HEK293 (cell line): ENCODE measurements around the gene CD3D.

ENCODE experiments used
- GLIS2 ChIP-seq: fragments of 450-650 bp; formaldehyde crosslinking; IDR thresholded peaks from 2 replicates; pipeline ENCODE4 v1.5.1; 2016; ENCODE audit warnings: missing biosample characterization, missing genetic modification characterization
- SETDB1 ChIP-seq: IDR thresholded peaks from one replicate; pipeline ENCODE4 v1.6.1; 2017; ENCODE audit warnings: mild to moderate bottlenecking, low read length, moderate library complexity, mixed read lengths; ENCODE audit not compliant: insufficient read length
- TCF7L2 ChIP-seq: IDR thresholded peaks from 2 replicates; pipeline ENCODE4 v1.6.1; 2011; ENCODE audit warnings: low read depth, mild to moderate bottlenecking, inconsistent platforms, low read length, moderate library complexity, borderline replicate concordance
- ZNF211 ChIP-seq: fragments of 450-650 bp; formaldehyde crosslinking; IDR thresholded peaks from 2 replicates; pipeline ENCODE4 v1.5.1; 2016; ENCODE audit warnings: low read depth, missing biosample characterization, missing genetic modification characterization
- ZNF274 ChIP-seq, 2 experiments: fragments of 200-500 bp in 1 of 2; fragments of 450-650 bp in 1 of 2; sonication (Bioruptor generic) in 1 of 2; formaldehyde crosslinking in 1 of 2; IDR thresholded peaks; 2 replicates each; pipeline versions ENCODE4 v1.5.1 to v1.6.1; 2014 to 2016; ENCODE audit warnings: borderline replicate concordance in 1 of 2, inconsistent platforms in 1 of 2, low read length in 1 of 2, missing biosample characterization in 1 of 2, missing genetic modification characterization in 1 of 2
- ZNF473 ChIP-seq: fragments of 450-650 bp; formaldehyde crosslinking; IDR thresholded peaks from 2 replicates; pipeline ENCODE4 v1.5.1; 2017; ENCODE audit warnings: missing biosample characterization, missing genetic modification characterization
- ZNF548 ChIP-seq: fragments of 450-650 bp; formaldehyde crosslinking; IDR thresholded peaks from 2 replicates; pipeline ENCODE4 v1.5.1; 2016; ENCODE audit warnings: missing biosample characterization, missing genetic modification characterization
- TF ChIP-seq, protein P1 (sequence below): fragments of 450-650 bp; formaldehyde crosslinking; IDR thresholded peaks from 2 replicates; pipeline ENCODE4 v1.5.1; 2016; ENCODE audit warnings: missing biosample characterization, missing genetic modification characterization
- TF ChIP-seq, protein P2 (sequence below): fragments of 450-650 bp; formaldehyde crosslinking; IDR thresholded peaks from 2 replicates; pipeline ENCODE4 v1.5.1; 2016; ENCODE audit warnings: missing biosample characterization, missing genetic modification characterization

DNA sequence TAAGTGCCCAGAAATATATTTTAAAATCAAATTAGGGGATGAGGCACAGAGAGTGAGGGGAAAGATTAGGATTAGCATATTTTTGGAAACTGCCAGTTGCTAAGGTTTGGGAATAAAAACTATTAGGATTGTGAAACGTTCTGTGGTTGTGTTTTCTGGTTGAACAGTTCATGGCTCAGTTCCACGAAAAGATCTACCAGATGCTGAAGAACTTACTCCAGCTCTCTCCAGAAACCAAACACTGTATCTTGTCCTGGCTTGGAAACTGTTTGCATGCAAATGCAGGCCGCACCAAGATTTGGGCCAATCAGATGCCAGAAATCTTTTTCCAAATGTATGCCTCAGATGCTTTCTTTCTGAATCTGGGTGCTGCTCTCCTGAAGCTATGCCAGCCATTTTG, 32.2 kb upstream of the CD3D start:
- TF ChIP-seq, protein P1, sequence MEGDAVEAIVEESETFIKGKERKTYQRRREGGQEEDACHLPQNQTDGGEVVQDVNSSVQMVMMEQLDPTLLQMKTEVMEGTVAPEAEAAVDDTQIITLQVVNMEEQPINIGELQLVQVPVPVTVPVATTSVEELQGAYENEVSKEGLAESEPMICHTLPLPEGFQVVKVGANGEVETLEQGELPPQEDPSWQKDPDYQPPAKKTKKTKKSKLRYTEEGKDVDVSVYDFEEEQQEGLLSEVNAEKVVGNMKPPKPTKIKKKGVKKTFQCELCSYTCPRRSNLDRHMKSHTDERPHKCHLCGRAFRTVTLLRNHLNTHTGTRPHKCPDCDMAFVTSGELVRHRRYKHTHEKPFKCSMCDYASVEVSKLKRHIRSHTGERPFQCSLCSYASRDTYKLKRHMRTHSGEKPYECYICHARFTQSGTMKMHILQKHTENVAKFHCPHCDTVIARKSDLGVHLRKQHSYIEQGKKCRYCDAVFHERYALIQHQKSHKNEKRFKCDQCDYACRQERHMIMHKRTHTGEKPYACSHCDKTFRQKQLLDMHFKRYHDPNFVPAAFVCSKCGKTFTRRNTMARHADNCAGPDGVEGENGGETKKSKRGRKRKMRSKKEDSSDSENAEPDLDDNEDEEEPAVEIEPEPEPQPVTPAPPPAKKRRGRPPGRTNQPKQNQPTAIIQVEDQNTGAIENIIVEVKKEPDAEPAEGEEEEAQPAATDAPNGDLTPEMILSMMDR (tag by site-specific recombination): no peak
- no peak for TF ChIP-seq ZNF274 (IDR thresholded peaks at IDR 0.05; ENCODE audit: low read length)
- no peak for TF ChIP-seq ZNF274 (tag by site-specific recombination; IDR thresholded peaks at IDR 0.05; ENCODE audit: borderline replicate concordance)
- TF ChIP-seq SETDB1: no peak
- no peak for TF ChIP-seq ZNF548 (tag by site-specific recombination)
- no peak for TF ChIP-seq GLIS2 (tag by site-specific recombination)
- no peak for TF ChIP-seq ZNF473 (tag by site-specific recombination)
- TF ChIP-seq ZNF211: no peak
- TF ChIP-seq, protein P2, sequence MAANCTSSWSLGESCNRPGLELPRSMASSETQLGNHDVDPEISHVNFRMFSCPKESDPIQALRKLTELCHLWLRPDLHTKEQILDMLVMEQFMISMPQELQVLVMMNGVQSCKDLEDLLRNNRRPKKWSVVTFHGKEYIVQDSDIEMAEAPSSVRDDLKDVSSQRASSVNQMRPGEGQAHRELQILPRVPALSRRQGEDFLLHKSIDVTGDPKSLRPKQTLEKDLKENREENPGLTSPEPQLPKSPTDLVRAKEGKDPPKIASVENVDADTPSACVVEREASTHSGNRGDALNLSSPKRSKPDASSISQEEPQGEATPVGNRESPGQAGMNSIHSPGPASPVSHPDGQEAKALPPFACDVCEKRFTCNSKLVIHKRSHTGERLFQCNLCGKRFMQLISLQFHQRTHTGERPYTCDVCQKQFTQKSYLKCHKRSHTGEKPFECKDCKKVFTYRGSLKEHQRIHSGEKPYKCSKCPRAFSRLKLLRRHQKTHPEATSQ (tag by site-specific recombination): no peak
- no peak for TF ChIP-seq TCF7L2
